ENCODE results near the gene AOC3.
"Not testable (repeated sequence)": the region's sequence is repeated elsewhere in the genome, so short reads cannot be mapped to it uniquely, and the experiment has no call there.

The AOC3 gene

GRCh38 chr17:42894283-42895184 is 43.5 kb downstream of the AOC3 start:
- no peak for DNase-seq

- DNase-seq = no peak
Observed at GRCh38 chr17:42895185-42895555, 44.2 kb downstream of the AOC3 start.

- no peak for DNase-seq
Observed at GRCh38 chr17:42898147-42898811, 47.3 kb downstream of the AOC3 start.

- not testable (repeated sequence) for DNase-seq
Observed at GRCh38 chr17:42899981-42900380, 49.0 kb downstream of the AOC3 start.

- DNase-seq = no peak
Observed at GRCh38 chr17:42900460-42901331, 49.7 kb downstream of the AOC3 start, which contains the start of gene G6PC1. G6PC1 (plus strand) TSS chr17:42900799; CDS start chr17:42900877, 78 bp downstream.

GRCh38 chr17:42901535-42902229 is 50.7 kb downstream of the AOC3 start:
- DNase-seq = no peak

- DNase-seq = no peak
Observed at GRCh38 chr17:42904110-42904469, 53.1 kb downstream of the AOC3 start.

- no peak for DNase-seq
Observed at GRCh38 chr17:42906772-42907446, 55.9 kb downstream of the AOC3 start.

Measured in cerebellar nuclear complex (tissue), 1 donor.